DOHH2 (cell line): ENCODE data around the gene ZNF683.

Experiments used
- CTCF ChIP-seq: fragments of 200-600 bp; sonication (generic); IDR thresholded peaks from one replicate; pipeline ENCODE4 v1.5.1; 2014; ENCODE audit warnings: antibody characterized with exemption, mild to moderate bottlenecking, low read depth, low read length; ENCODE audit not compliant: poor library complexity, severe bottlenecking
- EZH2phosphoT487 ChIP-seq: fragments of 200-600 bp; sonication (generic); IDR thresholded peaks from 2 replicates; pipeline ENCODE4 v1.6.1; 2017; ENCODE audit warnings: borderline replicate concordance, mild to moderate bottlenecking, antibody characterized with exemption, low read length, moderate library complexity, mixed read lengths

DNA sequence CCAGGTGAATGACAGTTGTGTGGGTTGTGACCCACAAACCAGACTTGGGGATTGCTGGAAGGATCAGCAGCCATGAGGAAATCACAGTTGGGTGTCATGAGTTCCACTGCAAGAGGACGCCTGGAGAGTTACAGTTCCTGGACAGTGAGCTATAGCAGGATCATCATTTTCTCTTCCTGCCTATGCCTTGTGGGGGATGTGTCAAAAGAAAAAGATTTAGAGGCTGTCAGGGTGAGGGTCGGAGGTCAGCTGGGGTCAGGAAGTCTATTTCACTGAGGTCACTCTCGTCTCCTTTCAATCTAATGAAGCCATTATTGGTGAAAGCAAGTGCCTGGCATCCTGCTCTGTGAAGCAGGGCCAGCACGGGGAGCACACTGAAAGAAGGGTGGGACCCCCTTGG is 31.1 kb upstream of the ZNF683 start:
- TF ChIP-seq EZH2phosphoT487 (no peak), CTCF (no peak)
